GM18909 (cell line): Measurements from ENCODE around the gene UBE2Z.

Source experiments
- ATAC-seq: cut with Tn5 transposase; IDR thresholded peaks from one replicate; pipeline ENCODE4 v1.9.1; 2021; ENCODE audit warnings: mild to moderate bottlenecking; ENCODE audit not compliant: unreplicated experiment, poor library complexity

The UBE2Z gene

DNA sequence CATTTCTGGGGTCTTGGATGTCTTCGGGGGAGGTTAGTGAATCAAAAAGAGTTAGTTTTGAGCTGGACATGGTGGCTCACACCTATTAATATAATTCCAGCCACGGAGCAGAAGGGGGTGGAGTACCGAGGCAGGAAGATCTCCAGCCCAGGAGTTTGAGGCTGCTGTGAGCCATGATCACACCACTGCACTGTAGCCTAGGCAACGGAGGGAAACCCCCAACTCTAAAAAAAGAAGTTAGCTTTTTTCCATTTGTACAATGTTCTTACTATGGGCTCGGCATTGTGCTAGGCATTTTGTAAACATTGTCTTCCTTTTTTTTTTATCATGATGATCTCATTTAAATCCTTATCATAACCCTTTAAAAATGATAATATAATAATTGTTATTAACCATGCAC lies 44.7 kb downstream of the UBE2Z start:
- ATAC-seq: no peak

DNA sequence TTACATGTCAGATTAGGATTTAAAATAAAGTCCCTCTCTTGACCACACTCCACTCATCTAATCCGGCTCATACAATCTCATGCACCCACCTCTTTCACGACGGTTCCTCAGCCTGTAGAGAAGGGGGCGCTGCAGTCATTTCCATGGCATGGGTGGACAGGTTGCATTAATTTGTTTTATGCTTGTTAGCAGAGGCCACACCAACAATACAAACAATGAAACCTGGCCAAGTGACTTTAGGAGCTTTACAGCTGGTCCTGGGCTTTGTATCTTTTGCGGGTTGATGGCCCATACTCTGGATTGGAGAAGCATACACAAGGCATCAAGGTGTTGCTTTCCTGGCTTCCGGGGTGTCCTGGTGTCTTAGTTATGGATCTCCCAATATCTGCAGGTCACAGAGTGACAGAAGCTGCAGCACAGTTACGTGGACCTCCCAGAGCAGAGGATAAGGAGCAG lies 46.1 kb downstream of the UBE2Z start:
- no peak for ATAC-seq

- no peak for ATAC-seq
These were observed 52.8 kb downstream of the UBE2Z start for GRCh38 chr17:48960834-48961515.

DNA sequence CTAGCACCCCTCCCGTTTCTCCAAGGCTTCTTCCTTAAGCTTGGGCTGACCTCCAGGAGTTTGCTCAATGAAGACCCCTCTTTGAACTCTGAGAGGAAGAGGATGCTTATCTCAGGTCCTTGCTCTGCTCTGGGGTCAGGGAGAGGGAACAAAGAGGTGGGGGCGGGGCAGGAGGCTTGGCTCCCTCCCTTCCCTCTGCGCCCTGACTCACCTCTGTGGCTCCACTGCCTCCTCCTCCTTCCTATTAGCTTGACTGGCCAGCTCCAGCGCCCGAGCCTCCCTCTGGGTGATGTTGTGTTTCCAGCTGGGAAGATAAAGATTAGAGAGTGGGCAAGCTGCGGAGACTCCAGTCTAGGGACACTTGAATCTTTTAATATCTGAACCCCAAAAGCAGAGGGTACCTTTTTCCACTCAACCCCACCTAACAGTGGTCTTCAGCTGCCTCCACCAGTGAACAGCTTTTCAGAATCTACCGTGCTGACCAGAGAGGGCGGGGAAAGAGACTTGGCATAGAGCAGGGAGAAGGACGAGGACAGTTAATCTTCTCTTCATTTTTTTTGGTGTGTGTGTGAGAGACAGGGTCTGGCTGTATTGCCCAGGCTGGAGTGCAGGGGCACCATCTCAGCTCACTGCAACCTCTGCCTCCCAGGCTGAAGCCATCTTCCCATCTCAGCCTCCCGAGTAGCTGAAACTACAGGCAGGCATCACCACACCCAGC lies 53.5 kb downstream of the UBE2Z start:
- ATAC-seq: no peak

GRCh38 chr17:48970224-48970623 lies 62.0 kb downstream of the UBE2Z start:
- ATAC-seq: no peak

DNA sequence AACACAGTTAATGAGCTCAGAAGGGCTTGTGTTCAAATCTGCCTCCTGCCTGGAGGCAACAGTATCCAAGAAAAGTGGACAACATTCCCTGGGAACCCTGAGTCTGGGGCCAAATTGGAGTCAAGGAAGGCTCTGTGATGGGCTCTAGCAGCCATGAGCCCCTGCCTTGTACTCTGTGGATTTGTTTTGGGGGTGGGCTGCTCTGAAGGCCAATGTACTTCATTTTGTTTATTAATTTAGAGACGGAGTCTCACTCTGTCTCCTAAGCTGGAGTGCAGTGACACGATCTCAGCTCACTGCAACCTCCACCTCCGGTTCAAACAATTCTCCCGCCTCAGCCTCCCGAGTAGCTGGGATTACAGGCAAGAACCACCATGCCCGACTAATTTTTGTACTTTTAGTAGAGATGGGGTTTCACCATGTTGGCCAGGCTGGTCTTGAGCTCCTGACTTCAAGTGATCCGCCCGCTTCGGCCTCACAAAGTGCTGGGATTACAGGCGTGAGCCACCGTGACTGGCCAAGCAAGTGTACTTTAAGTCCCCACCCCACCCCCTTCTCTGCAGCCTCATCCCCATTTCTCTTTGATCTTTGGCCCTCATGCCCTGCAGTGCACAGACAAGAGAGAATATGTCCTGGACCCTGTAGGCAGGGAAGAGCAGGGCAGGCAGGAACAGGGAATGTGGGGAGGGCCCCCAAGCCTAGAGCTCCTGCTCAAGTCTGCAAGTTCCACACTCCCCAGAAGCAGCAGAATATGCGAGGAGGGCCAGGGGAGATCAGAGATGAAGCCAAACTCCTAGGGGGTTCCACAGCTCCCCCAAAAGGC lies 62.9 kb downstream of the UBE2Z start:
- ATAC-seq: no peak

GRCh38 chr17:48972749-48973097 lies 64.5 kb downstream of the UBE2Z start:
- ATAC-seq: no peak

DNA sequence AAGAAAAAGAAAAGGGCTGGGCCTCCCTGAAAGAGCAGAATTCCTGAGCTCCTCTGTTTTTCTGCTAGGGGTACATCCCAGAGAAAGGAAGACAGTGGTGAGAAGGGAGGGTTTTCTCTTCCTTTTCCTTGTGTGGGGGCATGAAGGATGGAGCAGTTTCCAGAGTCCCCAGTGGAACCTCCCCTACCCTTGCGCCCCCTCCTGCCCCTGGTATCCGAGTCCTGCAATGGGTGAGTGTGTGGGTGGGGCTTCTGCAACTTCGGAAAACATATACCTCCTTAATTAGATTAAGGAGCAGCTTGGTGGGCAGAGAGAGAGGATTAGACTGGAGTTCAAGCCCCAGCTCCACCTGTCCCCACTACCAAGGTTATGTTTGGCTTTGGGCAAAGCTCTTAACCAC lies 65.6 kb downstream of the UBE2Z start:
- ATAC-seq: no peak
